ENCODE measurements around the gene UBB.

DNA sequence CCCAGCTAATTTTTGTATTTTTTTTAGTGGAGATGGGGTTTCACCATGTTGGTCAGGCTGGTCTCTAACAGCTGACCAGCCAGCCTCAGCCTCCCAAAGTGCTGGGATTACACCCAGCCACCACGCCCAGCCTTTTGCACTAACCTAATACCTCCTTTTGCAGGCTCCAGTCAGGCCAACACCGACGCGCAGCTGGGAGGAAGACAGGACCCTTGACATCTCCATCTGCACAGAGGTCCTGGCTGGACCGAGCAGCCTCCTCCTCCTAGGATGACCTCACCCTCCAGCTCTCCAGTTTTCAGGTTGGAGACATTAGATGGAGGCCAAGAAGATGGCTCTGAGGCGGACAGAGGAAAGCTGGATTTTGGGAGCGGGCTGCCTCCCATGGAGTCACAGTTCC lies 36.5 kb downstream of the UBB start:
- TF ChIP-seq, protein P1, sequence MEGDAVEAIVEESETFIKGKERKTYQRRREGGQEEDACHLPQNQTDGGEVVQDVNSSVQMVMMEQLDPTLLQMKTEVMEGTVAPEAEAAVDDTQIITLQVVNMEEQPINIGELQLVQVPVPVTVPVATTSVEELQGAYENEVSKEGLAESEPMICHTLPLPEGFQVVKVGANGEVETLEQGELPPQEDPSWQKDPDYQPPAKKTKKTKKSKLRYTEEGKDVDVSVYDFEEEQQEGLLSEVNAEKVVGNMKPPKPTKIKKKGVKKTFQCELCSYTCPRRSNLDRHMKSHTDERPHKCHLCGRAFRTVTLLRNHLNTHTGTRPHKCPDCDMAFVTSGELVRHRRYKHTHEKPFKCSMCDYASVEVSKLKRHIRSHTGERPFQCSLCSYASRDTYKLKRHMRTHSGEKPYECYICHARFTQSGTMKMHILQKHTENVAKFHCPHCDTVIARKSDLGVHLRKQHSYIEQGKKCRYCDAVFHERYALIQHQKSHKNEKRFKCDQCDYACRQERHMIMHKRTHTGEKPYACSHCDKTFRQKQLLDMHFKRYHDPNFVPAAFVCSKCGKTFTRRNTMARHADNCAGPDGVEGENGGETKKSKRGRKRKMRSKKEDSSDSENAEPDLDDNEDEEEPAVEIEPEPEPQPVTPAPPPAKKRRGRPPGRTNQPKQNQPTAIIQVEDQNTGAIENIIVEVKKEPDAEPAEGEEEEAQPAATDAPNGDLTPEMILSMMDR (IDR thresholded peaks at IDR 0.05; ENCODE audit: poor library complexity, severe bottlenecking): no peak
- TF ChIP-seq EZH2 (IDR thresholded peaks at IDR 0.05; ENCODE audit: borderline replicate concordance, insufficient read depth, low read length, poor library complexity, severe bottlenecking) (no peak), MXI1 (conservative IDR thresholded peaks at IDR 0.05; ENCODE audit: poor library complexity, severe bottlenecking) (no peak), TAF1 (IDR thresholded peaks at IDR 0.05; ENCODE audit: low read depth) (no peak), EP300 (conservative IDR thresholded peaks at IDR 0.05; ENCODE audit: poor library complexity, severe bottlenecking) (no peak), RAD21 (conservative IDR thresholded peaks at IDR 0.05) (no peak), SMC3 (conservative IDR thresholded peaks at IDR 0.05; ENCODE audit: poor library complexity) (no peak)
